ENCODE data around the gene SLC25A10. TPM values are rescaled to one million over a fixed set of nuclear protein-coding genes. Genes with fewer than 3 reads are reported as not detected.

The SLC25A10 gene
- total and polyA plus RNA-seq, 2 of the 4 experiments (the other 2 are of a cell fraction) = 14.9 to 19.0 TPM

DNA sequence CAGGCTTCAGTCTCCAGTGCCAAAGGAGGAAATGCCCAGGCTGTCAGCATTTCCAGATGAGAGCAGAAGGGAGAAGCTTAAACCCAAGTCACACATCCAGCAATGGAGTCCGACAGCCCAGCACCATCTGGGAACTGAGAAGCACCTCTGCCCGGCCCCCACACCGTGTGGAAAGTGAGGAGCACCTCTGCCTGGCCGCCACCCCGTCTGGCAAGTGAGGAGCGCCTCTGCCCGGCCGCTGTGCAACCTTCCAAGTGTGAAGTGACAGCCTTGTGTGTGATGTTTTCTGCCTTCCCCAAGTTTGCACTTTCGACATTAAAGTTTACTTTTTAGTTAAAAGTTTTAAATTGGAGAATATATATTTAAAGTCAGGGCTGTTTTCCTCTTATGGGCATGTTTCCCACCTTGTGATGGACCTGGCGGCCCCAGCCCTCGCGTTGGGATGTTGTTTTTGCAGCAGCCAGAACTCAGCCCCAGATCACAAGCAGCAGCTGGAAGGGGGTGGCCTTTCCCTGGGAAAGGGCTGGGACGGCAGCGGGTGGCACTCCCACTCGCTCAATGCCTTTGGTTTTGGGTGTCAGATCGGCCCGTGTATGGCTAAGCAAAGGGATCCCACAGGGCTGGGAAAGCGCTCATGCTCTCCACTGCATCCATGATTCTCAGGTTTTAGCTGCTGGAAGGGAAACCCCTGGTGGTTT lies 38.4 kb upstream of the SLC25A10 start:
- TF ChIP-seq RFX5 (IDR thresholded peaks at IDR 0.05; ENCODE audit: low read depth, low read length) = no peak
- H3K56ac ChIP-seq (ENCODE audit: extremely low read depth, insufficient read depth, low read length) = no peak overlapping the region
- 93% methylated on average over 7 of the region's 18 CpGs; no CpG with 5 or more reads in 1 of the 2 experiments for WGBS, 2 experiments (ENCODE audit: extremely low coverage in 2 of 2, insufficient read length in 1 of 2)

More for the DNA sequence above, 38.4 kb upstream of the SLC25A10 start:
- no peak overlapping the region for H2BK120ac ChIP-seq (ENCODE audit: low read depth, low read length)
- DNase-seq = no peak
- H4K20me1 ChIP-seq (ENCODE audit: insufficient read depth, low read length) = peaks cover 8% of the 10 kb centered on the region; the same call in 1 of the 2 replicates
- H2AK5ac ChIP-seq (ENCODE audit: low read depth, low read length) = no peak overlapping the region
- H2BK5ac ChIP-seq (ENCODE audit: low read depth, low read length, poor library complexity, severe bottlenecking) = no peak overlapping the region
- no peak overlapping the region for H2AFZ ChIP-seq (replicated peaks; ENCODE audit: low read length, poor library complexity)
- ATAC-seq (ENCODE audit: low read depth) = no peak
- TSS peak; percentile 85 for BruUV-seq (replicated peaks)
- no peak overlapping the region for H4K91ac ChIP-seq (ENCODE audit: insufficient read depth, low read depth, low read length)
- dilution Hi-C loops (cut with HindIII; ENCODE audit: low sequenced_read_pairs, unreplicated experiment) (no loop called here), intact Hi-C loops (cut with micrococcal nuclease) (no loop called here), in situ Hi-C loops (cut with MboI; ENCODE audit: low sequenced_read_pairs) (no loop called here)
- no peak overlapping the region for H3K14ac ChIP-seq (replicated peaks; ENCODE audit: low read depth, low read length)
- no peaks in the 10 kb centered on the region for H3K9me1 ChIP-seq (ENCODE audit: insufficient read depth, low read length)
- no peak overlapping the region for H3K4ac ChIP-seq (ENCODE audit: low read depth, low read length)
- H3K36me3 ChIP-seq (ENCODE audit: control insufficient read depth, insufficient read depth, low read length) = peaks cover 45% of the 10 kb centered on the region
- H3K27ac ChIP-seq (ENCODE audit: insufficient read depth, low read length) = no peak overlapping the region
- no peak overlapping the region for H3K4me2 ChIP-seq (ENCODE audit: low read depth, low read length)
- no peak overlapping the region for H3K23ac ChIP-seq (ENCODE audit: low read depth, low read length)
- CTCF ChIA-PET = no interaction called here
- no peak overlapping the region for H2BK15ac ChIP-seq (ENCODE audit: low read depth, low read length)
- no peak overlapping the region for H2BK20ac ChIP-seq (ENCODE audit: low read depth, low read length)
- POLR2A ChIA-PET (ENCODE audit: unreplicated experiment) = no interaction called here
- no peaks in the 10 kb centered on the region for H3K9me3 ChIP-seq (ENCODE audit: control insufficient read depth, insufficient read depth, low read length)
- H3K79me1 ChIP-seq (ENCODE audit: low read depth in 1 of 2, low read length in 2 of 2) = peaks cover 15 to 53% of the 10 kb centered on the region in 2 experiments
- H4K5ac ChIP-seq (ENCODE audit: low read depth, low read length) = no peak overlapping the region
- no peak overlapping the region for H3K9ac ChIP-seq (ENCODE audit: low read depth, low read length)
- no peak overlapping the region for H2AK9ac ChIP-seq (replicated peaks; ENCODE audit: low read depth, low read length, poor library complexity)
- no peak overlapping the region for H3K4me3 ChIP-seq (ENCODE audit: insufficient read depth, low read depth, low read length)
- H3K18ac ChIP-seq (ENCODE audit: low read depth, low read length) = no peak overlapping the region
- H3K27me3 ChIP-seq (ENCODE audit: control insufficient read depth, insufficient read depth, low read length) = no peaks in the 10 kb centered on the region
- no peaks in the 10 kb centered on the region for H3K4me1 ChIP-seq (ENCODE audit: control insufficient read depth, insufficient read depth, low read length)
- no peak overlapping the region for H4K8ac ChIP-seq (ENCODE audit: low read depth in 2 of 2, low read length in 2 of 2)

Data from IMR-90 (cell line).